Measurements from ENCODE around the gene PTPN14. TPM values are rescaled to one million over a fixed set of nuclear protein-coding genes. Genes with fewer than 3 reads are reported as not detected.

PTPN14 gene
- total and polyA plus RNA-seq, 2 of the 8 experiments (the other 6 are each of a cell fraction or from before 2014, with no cell fraction given) = 14.4 to 93.6 TPM

DNA sequence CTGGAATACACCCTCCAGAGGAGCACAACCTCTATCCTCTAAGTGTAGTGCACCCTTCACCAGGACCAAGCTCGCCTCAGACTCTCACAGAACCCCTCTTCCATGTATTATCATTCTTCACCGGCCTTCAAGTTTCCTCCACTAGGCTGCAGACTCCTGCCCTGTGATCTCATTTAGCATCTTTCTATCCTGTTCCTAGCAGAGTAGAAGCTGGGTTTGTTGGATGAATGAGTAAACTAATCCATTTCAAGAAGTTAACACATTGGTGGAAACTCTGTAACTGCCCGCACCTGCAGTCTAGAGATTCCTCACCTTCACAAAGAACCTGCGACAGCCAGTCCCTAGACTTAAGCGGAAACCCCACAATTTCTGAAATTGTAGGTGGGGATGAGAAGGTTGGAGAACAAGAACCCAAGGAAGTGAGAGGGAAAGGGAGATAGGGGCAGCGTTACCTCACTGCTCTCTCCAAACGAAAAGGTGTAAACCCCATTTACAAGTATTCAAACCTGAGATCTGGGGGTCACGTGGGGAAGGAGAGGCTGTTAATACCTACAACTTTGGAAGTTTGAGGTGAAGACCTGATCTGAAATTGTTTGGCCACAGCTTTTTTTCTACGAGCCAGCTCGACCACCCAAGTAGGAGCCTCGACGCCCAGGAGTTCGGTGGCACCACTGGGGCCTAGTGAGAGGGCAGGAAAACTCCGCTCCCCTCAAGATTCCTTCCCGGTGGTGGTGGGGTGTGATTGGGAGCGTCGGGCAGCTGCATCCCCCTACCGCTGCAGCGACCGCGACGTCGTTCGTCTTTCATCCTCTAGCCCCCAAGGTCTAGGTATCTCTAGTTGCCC, 1.2 kb downstream of the PTPN14 start:
- Histone ChIP-seq H3K4ac (replicated peaks; ENCODE audit: insufficient read length, low read depth, low read length) (no peak overlapping the region), H3K23me2 (ENCODE audit: low read depth, low read length) (peaks cover 8% of the 10 kb centered on the region; the same call in 1 of the 2 replicates), H3K4me1 (replicated peaks in 1 of 4; ENCODE audit: control insufficient read depth in 3 of 4, insufficient read depth in 4 of 4, low read length in 3 of 4) (peaks cover 5 to 18% (median 11%) of the 10 kb centered on the region in 4 experiments; a peak in 6 of 7 replicates), H3K9me3 (ENCODE audit: insufficient read depth in 2 of 2, low read depth in 1 of 2, low read length in 1 of 2) (no peaks in the 10 kb centered on the region), H3K27ac (ENCODE audit: low read depth, low read length) (peak overlapping the region; percentile 99; the same call in 1 of the 2 replicates), H3K9ac (replicated peaks in 1 of 4; ENCODE audit: extremely low read depth in 1 of 4, low read depth in 3 of 4, low read length in 3 of 4) (peak overlapping the region; percentile 57 to 93 (median 88)), H2BK12ac (ENCODE audit: low read depth, low read length) (peak overlapping the region; percentile 89), H2BK5ac (ENCODE audit: low read depth, low read length) (0 out of 2 replicates have a peak overlapping the region, but pooled peaks have one; percentile 25), H3K27me3 (replicated peaks in 1 of 4; ENCODE audit: control insufficient read depth in 3 of 4, extremely low read depth in 1 of 4, insufficient read depth in 3 of 4, low read length in 3 of 4) (no peaks in the 10 kb centered on the region), H2BK120ac (replicated peaks; ENCODE audit: low read depth, low read length) (no peak overlapping the region), H3K79me2 (ENCODE audit: control insufficient read depth in 1 of 2, insufficient read depth in 2 of 2, low read length in 2 of 2) (peaks cover 24 to 56% of the 10 kb centered on the region in 2 experiments), H4K20me1 (replicated peaks in 1 of 2; ENCODE audit: control insufficient read depth in 1 of 2, insufficient read depth in 2 of 2, low read length in 2 of 2) (peaks cover 2 to 9% of the 10 kb centered on the region in 2 experiments), H3K4me3 (ENCODE audit: extremely low read depth in 1 of 4, insufficient read depth in 2 of 4, low read depth in 3 of 4, low read length in 4 of 4) (peak overlapping the region; percentile 80 to 99 (median 92)), H3K23ac (ENCODE audit: insufficient read length) (no peak overlapping the region), H2AK5ac (ENCODE audit: low read depth, low read length) (no peak overlapping the region), H4K91ac (replicated peaks; ENCODE audit: insufficient read length, low read length) (peak overlapping the region; percentile 12), H3K4me2 (ENCODE audit: insufficient read depth in 1 of 2, low read depth in 2 of 2, low read length in 2 of 2) (peak overlapping the region; percentile 85 to 96), H4K8ac (ENCODE audit: extremely low read depth, insufficient read depth, low read length) (peak overlapping the region; percentile 4; the same call in 1 of the 2 replicates), H2BK20ac (ENCODE audit: low read length) (0 out of 2 replicates have a peak overlapping the region, but pooled peaks have one; percentile 19), H3K56ac (replicated peaks; ENCODE audit: insufficient read length, low read depth, low read length) (no peak overlapping the region), H3K14ac (ENCODE audit: insufficient read length) (no peak overlapping the region), H4K5ac (ENCODE audit: insufficient read length, low read depth, low read length) (peak overlapping the region; percentile 4), H3K79me1 (ENCODE audit: low read depth, low read length) (peaks cover 11% of the 10 kb centered on the region), H2BK15ac (ENCODE audit: low read length) (peak overlapping the region; percentile 36; the same call in 1 of the 2 replicates), H2AFZ (ENCODE audit: low read length) (no peak overlapping the region), H3K18ac (ENCODE audit: extremely low read depth, low read length) (peak overlapping the region; percentile 89), H3K36me3 (ENCODE audit: control insufficient read depth in 2 of 4, insufficient read depth in 4 of 4, low read length in 3 of 4) (no peaks in the 10 kb centered on the region)
- POLR2A ChIA-PET (ENCODE audit: partially characterized antibody) = interaction anchor here (1.0 to 5.9 kb wide), 19 partner anchors 10 to 146 kb away, joined by 3 to 99 read pairs (median 8); no protein-coding TSS in a partner anchor
- FAIRE-seq (no peak), DNase-seq (ENCODE audit: low read depth in 1 of 2, low spot score in 2 of 2) (peak in 1 of 2 experiments; percentile 54)
- WGBS, 2 experiments (ENCODE audit: extremely low coverage in 1 of 2, insufficient coverage in 1 of 2, insufficient read length in 1 of 2, insufficient replicate concordance in 2 of 2, low coverage in 1 of 2, low lambda C conversion rate in 2 of 2, missing lambda C conversion rate in 1 of 2) = 7% methylated on average over 24 of the region's 24 CpGs; no CpG with 5 or more reads in 1 of the 2 experiments
- CTCF ChIA-PET (ENCODE audit: partially characterized antibody) = interaction anchor here (1.0 to 7.2 kb wide), 12 partner anchors 10 to 218 kb away, joined by 3 to 54 read pairs (median 5); no protein-coding TSS in a partner anchor
- TF ChIP-seq POLR2AphosphoS5 (IDR thresholded peaks at IDR 0.05; ENCODE audit: low read depth, low read length) = peak; percentile 48; the same call in 1 of the 2 replicates
- no peak; the same call in none of the 2 replicates for TF ChIP-seq E2F6 (IDR thresholded peaks at IDR 0.05)
- TF ChIP-seq TAF1 (IDR thresholded peaks at IDR 0.05; ENCODE audit: low read depth, low read length) = 0 out of 2 replicates have a peak, but pooled peaks have one; percentile 29
- no peak for TF ChIP-seq CBX8 (IDR thresholded peaks at IDR 0.05; ENCODE audit: borderline replicate concordance, low read depth, low read length)
- peak in 2 of 3 experiments; percentile 5 to 39; a peak in 1 of 4 replicates for TF ChIP-seq CTCF (IDR thresholded peaks at IDR 0.05; ENCODE audit: control extremely low read depth in 1 of 3, insufficient read depth in 1 of 3, low read depth in 1 of 3, low read length in 3 of 3)
- TF ChIP-seq TEAD4 (IDR thresholded peaks at IDR 0.05; ENCODE audit: low read depth, low read length) = no peak
- TF ChIP-seq PHF8 (conservative IDR thresholded peaks at IDR 0.05; ENCODE audit: low read depth, low read length) = 0 out of 2 replicates have a peak, but pooled peaks have one; percentile 3
